DND-41 (cell line): Measurements from ENCODE around the gene CLDND1.

Experiments used
- ATAC-seq: fragments of 200-7000 bp; cut with Tn5 transposase; 3 replicates; pipeline ENCODE4 v1.9.1; 2021; ENCODE audit warnings: low read depth; ENCODE audit not compliant: insufficient read depth
- DNase-seq: peaks from one replicate; pipeline ENCODE4 v3.0.0-alpha.2; 2020
- H2AFZ ChIP-seq: 2 replicates; pipeline ENCODE4 v1.6.0; 2012; ENCODE audit warnings: low read depth, low read length
- H3K27ac ChIP-seq: 2 replicates; pipeline ENCODE4 v1.5.1; 2012; ENCODE audit warnings: low read length, inconsistent platforms
- H3K27me3 ChIP-seq: fragments of 200-600 bp; sonication (generic); 2 replicates; pipeline ENCODE4 v1.6.0; 2012; ENCODE audit warnings: low read length, mild to moderate bottlenecking, inconsistent platforms; ENCODE audit not compliant: insufficient read depth, poor library complexity
- H3K36me3 ChIP-seq: 2 replicates; pipeline ENCODE4 v1.5.1; 2012; ENCODE audit warnings: low read length, inconsistent platforms; ENCODE audit not compliant: insufficient read depth
- H3K4me1 ChIP-seq: 2 replicates; pipeline ENCODE4 v1.5.1; 2012; ENCODE audit warnings: mild to moderate bottlenecking, low read length; ENCODE audit not compliant: insufficient read depth
- H3K4me2 ChIP-seq: 2 replicates; pipeline ENCODE4 v1.6.0; 2012; ENCODE audit warnings: mild to moderate bottlenecking, moderate library complexity, low read length, inconsistent platforms; ENCODE audit not compliant: insufficient read depth
- H3K4me3 ChIP-seq, 2 experiments: fragments of 200-600 bp in 1 of 2; shearing (Covaris generic) in 1 of 2; 2 replicates each; pipeline ENCODE4 v1.5.1; 2012 to 2016; ENCODE audit warnings: inconsistent platforms in 2 of 2, low read length in 2 of 2, mild to moderate bottlenecking in 2 of 2, low read depth in 1 of 2, moderate library complexity in 1 of 2
- H3K79me2 ChIP-seq: 2 replicates; pipeline ENCODE4 v1.6.0; 2012; ENCODE audit warnings: low read length, inconsistent platforms; ENCODE audit not compliant: insufficient read depth
- H3K9ac ChIP-seq: 2 replicates; pipeline ENCODE4 v1.6.0; 2012; ENCODE audit warnings: low read depth, mild to moderate bottlenecking, inconsistent platforms, low read length, moderate library complexity
- H3K9me3 ChIP-seq: 2 replicates; pipeline ENCODE4 v1.5.1; 2012; ENCODE audit warnings: low read length, moderate library complexity, mild to moderate bottlenecking, inconsistent platforms; ENCODE audit not compliant: insufficient read depth, severe bottlenecking
- H4K20me1 ChIP-seq: 2 replicates; pipeline ENCODE4 v1.6.0; 2012; ENCODE audit warnings: low read length; ENCODE audit not compliant: insufficient read depth
- CTCF ChIP-seq: IDR thresholded peaks from 2 replicates; pipeline ENCODE4 v1.5.1; 2012; ENCODE audit warnings: borderline replicate concordance, low read length, moderate library complexity, mild to moderate bottlenecking; ENCODE audit not compliant: poor library complexity, severe bottlenecking; ENCODE audit errors: extremely low read depth
- EZH2 ChIP-seq: IDR thresholded peaks from 3 replicates; pipeline ENCODE4 v1.6.1; 2012; ENCODE audit warnings: borderline replicate concordance, low read depth, mild to moderate bottlenecking, moderate library complexity, low read length, inconsistent platforms; ENCODE audit not compliant: severe bottlenecking

Gene CLDND1

GRCh38 chr3:98501270-98501669 lies 21.4 kb downstream of the CLDND1 start:
- H3K4me2 ChIP-seq: no peak overlapping the region
- no peaks in the 10 kb centered on the region for H3K36me3 ChIP-seq
- H3K27me3 ChIP-seq: no peaks in the 10 kb centered on the region
- no peak overlapping the region for H2AFZ ChIP-seq
- DNase-seq: no peak
- H3K9me3 ChIP-seq: no peaks in the 10 kb centered on the region
- H3K27ac ChIP-seq: no peak overlapping the region
- H3K4me3 ChIP-seq: no peak overlapping the region
- H4K20me1 ChIP-seq: no peaks in the 10 kb centered on the region
- TF ChIP-seq CTCF (no peak), EZH2 (no peak)
- no peaks in the 10 kb centered on the region for H3K79me2 ChIP-seq
- H3K9ac ChIP-seq: no peak overlapping the region
- H3K4me1 ChIP-seq: no peaks in the 10 kb centered on the region
- ATAC-seq: no peak

- Histone ChIP-seq H3K79me2 (no peaks in the 10 kb centered on the region), H3K4me3 (no peak overlapping the region), H3K9me3 (no peaks in the 10 kb centered on the region), H3K9ac (no peak overlapping the region), H3K27ac (no peak overlapping the region), H3K4me1 (no peaks in the 10 kb centered on the region), H4K20me1 (no peaks in the 10 kb centered on the region), H3K27me3 (no peaks in the 10 kb centered on the region), H3K36me3 (no peaks in the 10 kb centered on the region), H2AFZ (no peak overlapping the region), H3K4me2 (no peak overlapping the region)
- no peak for ATAC-seq
- no peak for DNase-seq
- no peak for TF ChIP-seq CTCF
- TF ChIP-seq EZH2: no peak
Measured at GRCh38 chr3:98500019-98500418, 22.7 kb downstream of the CLDND1 start.

GRCh38 chr3:98497381-98497780 lies 25.3 kb downstream of the CLDND1 start, which contains the start of gene OR5K2:
OR5K2 (plus strand) TSS chr3:98497681; CDS start chr3:98497681, 0 bp downstream.
- H3K4me1 ChIP-seq: no peaks in the 10 kb centered on the region
- no peaks in the 10 kb centered on the region for H3K36me3 ChIP-seq
- no peak for ATAC-seq
- no peaks in the 10 kb centered on the region for H3K9me3 ChIP-seq
- H3K4me2 ChIP-seq: no peak within 1 kb of the TSS
- H4K20me1 ChIP-seq: no peaks in the 10 kb centered on the region
- no peaks in the 10 kb centered on the region for H3K79me2 ChIP-seq
- no peaks in the 10 kb centered on the region for H3K27me3 ChIP-seq
- no peak within 1 kb of the TSS for H2AFZ ChIP-seq
- H3K9ac ChIP-seq: no peak within 1 kb of the TSS
- H3K4me3 ChIP-seq: no peak within 1 kb of the TSS
- TF ChIP-seq CTCF: no peak
- no peak for TF ChIP-seq EZH2
- no peak within 1 kb of the TSS for H3K27ac ChIP-seq
- no peak for DNase-seq

- Histone ChIP-seq H3K9ac (no peak overlapping the region), H4K20me1 (no peaks in the 10 kb centered on the region), H3K36me3 (no peaks in the 10 kb centered on the region), H3K79me2 (no peaks in the 10 kb centered on the region), H3K4me1 (no peaks in the 10 kb centered on the region), H3K4me3 (no peak overlapping the region), H3K27me3 (no peaks in the 10 kb centered on the region), H3K4me2 (no peak overlapping the region), H2AFZ (no peak overlapping the region), H3K27ac (no peak overlapping the region), H3K9me3 (no peaks in the 10 kb centered on the region)
- TF ChIP-seq CTCF: no peak
- TF ChIP-seq EZH2: no peak
- DNase-seq: no peak
- ATAC-seq: no peak
Measured at GRCh38 chr3:98483626-98484025, 39.1 kb downstream of the CLDND1 start.
